Measurements from ENCODE around the gene SKIC3.
A peak's percentile ranks its signal among the peaks of the same experiment; 100 is the strongest.

- TF ChIP-seq CTCF (IDR thresholded peaks at IDR 0.05) (peak in 4 of 6 experiments; percentile 14 to 41 (median 37)), POLR2A (IDR thresholded peaks at IDR 0.05) (peak; percentile 64 to 87)
Measured at GRCh38 chr5:95554647-95555548, at the start of gene SKIC3, which contains the start of gene ARSK.
